Activated CD8-positive, alpha-beta memory T cell treated with anti-CD3 and anti-CD28 coated beads for 48 hours (primary cell): ENCODE data around the gene GALR3.

Source experiments
- DNase-seq, 3 experiments: peaks; one replicate each; pipeline ENCODE4 v3.0.0-alpha.2; 2020; ENCODE audit warnings: low read depth in 2 of 3, low spot score in 2 of 3

Gene GALR3

GRCh38 chr22:37822079-37822833, 926 bp upstream of the GALR3 start:
- no peak for DNase-seq

- no peak for DNase-seq
These were observed 1.8 kb downstream of the GALR3 start for GRCh38 chr22:37824674-37825641.

GRCh38 chr22:37827056-37827455, 3.9 kb downstream of the GALR3 start:
- DNase-seq, result no peak

GRCh38 chr22:37830093-37830842, 7.1 kb downstream of the GALR3 start:
- no peak for DNase-seq

GRCh38 chr22:37831472-37831871, 8.3 kb downstream of the GALR3 start:
- DNase-seq, result no peak

- DNase-seq, result no peak
These were observed 9.1 kb downstream of the GALR3 start for GRCh38 chr22:37832022-37832857.

- DNase-seq, result no peak
These were observed 19.0 kb downstream of the GALR3 start for GRCh38 chr22:37842015-37842793.

- DNase-seq, result peak in 1 of 3 experiments; percentile 22
These were observed 20.5 kb downstream of the GALR3 start for GRCh38 chr22:37843741-37844089.

GRCh38 chr22:37844904-37845329, 21.7 kb downstream of the GALR3 start:
- DNase-seq, result no peak

- no peak for DNase-seq
These were observed 23.3 kb downstream of the GALR3 start for GRCh38 chr22:37846433-37846832.

GRCh38 chr22:37848587-37849088, 25.5 kb downstream of the GALR3 start:
- DNase-seq, result no peak

GRCh38 chr22:37849089-37849751, 26.0 kb downstream of the GALR3 start, which contains the start of gene EIF3L:
TSS of gene EIF3L (plus strand) at chr22:37849419. CDS start at chr22:37849450, 31 bp downstream.
- DNase-seq, result peak; percentile 71 to 82 (median 76)

GRCh38 chr22:37850801-37851200, 27.6 kb downstream of the GALR3 start:
- DNase-seq, result no peak

- DNase-seq, result no peak
These were observed 29.2 kb downstream of the GALR3 start for GRCh38 chr22:37852418-37852817.

- no peak for DNase-seq
These were observed 31.8 kb downstream of the GALR3 start for GRCh38 chr22:37854946-37855345.

- DNase-seq, result no peak
These were observed 32.3 kb downstream of the GALR3 start for GRCh38 chr22:37855462-37855861.

GRCh38 chr22:37860796-37861421, 37.7 kb downstream of the GALR3 start:
- no peak for DNase-seq

- no peak for DNase-seq
These were observed 39.6 kb downstream of the GALR3 start for GRCh38 chr22:37862570-37863325.
